Activated B cell treated with CpG ODN at 0.5 μM for 24 hours (primary cell): ENCODE measurements around the gene CDC42EP3. TPM values are rescaled to one million over a fixed set of nuclear protein-coding genes. Genes with fewer than 3 reads are reported as not detected.

Experiments
- ATAC-seq: fragments of 200-7000 bp; cut with Tn5 transposase; one replicate; pipeline ENCODE4 v1.10.0; 2021; ENCODE audit warnings: low read depth, mild to moderate bottlenecking, moderate library complexity
- CTCF ChIA-PET: fragments of 350-600 bp; sonication (Branson Sonifier 250); formaldehyde crosslinking; loops from one replicate; lab custom pipeline; 2021; ENCODE audit warnings: antibody characterized with exemption; lab: Charles Lee
- POLR2A ChIA-PET: fragments of 350-600 bp; sonication (Branson Sonifier 250); formaldehyde crosslinking; loops from one replicate; lab custom pipeline; 2021; ENCODE audit warnings: antibody characterized with exemption; lab: Charles Lee
- DNase-seq: peaks from one replicate; pipeline ENCODE4 v3.0.0; 2022
- H3K27ac Mint-ChIP-seq: one replicate; pipeline ENCODE4 v1.8.0; 2020; ENCODE audit warnings: mixed read lengths
- H3K27me3 Mint-ChIP-seq: one replicate; pipeline ENCODE4 v1.8.0; 2021; ENCODE audit warnings: mixed read lengths
- H3K36me3 Mint-ChIP-seq: one replicate; pipeline ENCODE4 v1.8.0; 2021; ENCODE audit warnings: low read depth, mixed read lengths
- H3K4me1 Mint-ChIP-seq: one replicate; pipeline ENCODE4 v1.8.0; 2021; ENCODE audit warnings: mixed read lengths
- H3K4me3 Mint-ChIP-seq: one replicate; pipeline ENCODE4 v1.8.0; 2020; ENCODE audit warnings: mild to moderate bottlenecking, mixed read lengths
- H3K9me3 Mint-ChIP-seq: one replicate; pipeline ENCODE4 v1.8.0; 2020; ENCODE audit warnings: mixed read lengths
- intact Hi-C: fragments of 100-400 bp; cut with micrococcal nuclease; formaldehyde crosslinking; loops from one replicate; pipeline ENCODE4 v1.15.1; 2024
- total RNA-seq: library from RNA; stranded (reverse); gene quantifications from 2 replicates; pipeline ENCODE4 v1.2.3, GENCODE V29; 2022
- TF ChIP-seq, protein P1 (sequence below): fragments of 200-600 bp; IDR thresholded peaks from one replicate; pipeline ENCODE4 v1.8.0; 2022; ENCODE audit warnings: antibody characterized with exemption, mild to moderate bottlenecking

CDC42EP3 gene
- total RNA-seq, 1 donor from 2014 or later: 33.2 TPM

DNA sequence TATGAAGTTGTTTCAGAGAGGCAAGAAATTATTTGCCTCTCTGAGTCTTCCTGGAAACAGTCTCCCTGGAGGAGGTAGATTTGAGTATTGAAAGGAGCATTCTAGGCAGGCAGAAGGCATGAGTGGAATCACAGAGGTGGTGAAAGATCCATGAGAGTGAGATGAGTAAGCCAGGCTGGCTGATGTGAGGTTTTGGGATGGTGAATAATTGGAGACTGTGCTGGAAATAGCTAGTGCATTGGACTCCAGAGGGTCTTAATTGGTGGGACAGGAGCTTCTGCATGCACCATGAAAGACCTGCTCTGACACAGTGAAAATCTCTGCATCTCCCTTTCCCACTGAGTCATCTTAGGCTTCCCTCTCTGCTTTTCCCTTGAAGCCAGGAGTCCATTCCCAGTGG lies 46.3 kb downstream of the CDC42EP3 start:
- DNase-seq (no peak), ATAC-seq (no peak)
- peak overlapping the region; percentile 89 for H3K27ac Mint-ChIP-seq
- no peaks in the 10 kb centered on the region for H3K27me3 Mint-ChIP-seq
- no peak overlapping the region for H3K4me3 Mint-ChIP-seq
- intact Hi-C loops: loop anchor here (2.0 kb wide), 1 partner anchor 46 kb away; the partner anchor contains the start of gene CDC42EP3
- CTCF ChIA-PET: interaction anchor here (1.7 to 3.4 kb wide), 3 partner anchors 24 to 210 kb away, joined by 3 to 10 read pairs (median 8); no protein-coding TSS in a partner anchor
- H3K4me1 Mint-ChIP-seq: peaks cover 64% of the 10 kb centered on the region
- no peaks in the 10 kb centered on the region for H3K36me3 Mint-ChIP-seq
- no peaks in the 10 kb centered on the region for H3K9me3 Mint-ChIP-seq
- POLR2A ChIA-PET: interaction anchor here (0.6 to 5.3 kb wide), 9 partner anchors 9 to 248 kb away, joined by 3 to 32 read pairs (median 4); partner anchors contain the start of gene CDC42EP3
- TF ChIP-seq, protein P1, sequence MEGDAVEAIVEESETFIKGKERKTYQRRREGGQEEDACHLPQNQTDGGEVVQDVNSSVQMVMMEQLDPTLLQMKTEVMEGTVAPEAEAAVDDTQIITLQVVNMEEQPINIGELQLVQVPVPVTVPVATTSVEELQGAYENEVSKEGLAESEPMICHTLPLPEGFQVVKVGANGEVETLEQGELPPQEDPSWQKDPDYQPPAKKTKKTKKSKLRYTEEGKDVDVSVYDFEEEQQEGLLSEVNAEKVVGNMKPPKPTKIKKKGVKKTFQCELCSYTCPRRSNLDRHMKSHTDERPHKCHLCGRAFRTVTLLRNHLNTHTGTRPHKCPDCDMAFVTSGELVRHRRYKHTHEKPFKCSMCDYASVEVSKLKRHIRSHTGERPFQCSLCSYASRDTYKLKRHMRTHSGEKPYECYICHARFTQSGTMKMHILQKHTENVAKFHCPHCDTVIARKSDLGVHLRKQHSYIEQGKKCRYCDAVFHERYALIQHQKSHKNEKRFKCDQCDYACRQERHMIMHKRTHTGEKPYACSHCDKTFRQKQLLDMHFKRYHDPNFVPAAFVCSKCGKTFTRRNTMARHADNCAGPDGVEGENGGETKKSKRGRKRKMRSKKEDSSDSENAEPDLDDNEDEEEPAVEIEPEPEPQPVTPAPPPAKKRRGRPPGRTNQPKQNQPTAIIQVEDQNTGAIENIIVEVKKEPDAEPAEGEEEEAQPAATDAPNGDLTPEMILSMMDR: no peak

DNA sequence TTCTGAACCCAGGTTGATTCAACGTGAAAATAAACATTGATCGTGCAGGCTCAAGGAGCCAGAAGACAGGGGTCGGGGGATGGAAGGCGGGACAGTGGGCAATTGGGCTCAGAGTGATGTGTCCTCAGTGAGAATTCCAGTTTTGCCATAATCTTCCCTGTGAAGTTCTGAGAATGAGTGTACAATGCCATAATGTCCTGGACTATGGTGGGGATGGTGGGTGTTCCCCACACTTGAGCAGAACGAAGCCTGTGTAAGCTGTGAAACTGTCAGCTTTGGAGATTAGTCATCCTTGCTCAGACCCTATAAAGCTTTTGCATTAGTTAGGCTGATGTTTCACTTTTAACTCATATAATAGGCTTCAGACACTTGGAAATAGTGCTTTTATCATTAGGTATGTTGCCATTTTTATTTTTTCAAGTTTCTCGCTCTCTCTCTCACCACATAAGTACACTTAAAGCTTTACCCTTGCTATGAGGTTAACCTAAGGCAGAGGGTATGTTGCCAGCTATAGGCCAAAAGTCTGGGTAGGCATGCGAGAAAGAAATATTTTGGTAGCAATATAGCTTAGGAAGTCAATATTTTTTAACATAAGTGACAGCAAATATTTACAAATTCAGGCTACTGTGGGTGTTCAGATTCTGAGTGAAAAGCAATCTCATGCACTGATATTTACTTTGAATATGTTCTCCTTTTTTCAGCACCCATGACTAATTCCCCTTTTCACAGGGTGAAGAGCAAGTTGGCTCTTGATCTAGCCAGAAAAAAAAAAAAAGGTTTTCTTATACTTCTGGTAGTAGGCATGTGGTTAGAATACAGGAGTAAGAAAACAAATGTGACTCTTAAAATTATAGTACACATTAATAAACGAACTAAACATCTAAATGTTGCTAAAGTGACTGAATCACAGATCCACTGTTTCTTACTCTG lies 47.2 kb downstream of the CDC42EP3 start:
- ChIA-PET CTCF (interaction anchor here (0.7 to 3.4 kb wide), 5 partner anchors 9 to 210 kb away, joined by 3 to 10 read pairs (median 3); no protein-coding TSS in a partner anchor), POLR2A (interaction anchor here (0.6 to 5.7 kb wide), 14 partner anchors 8 to 302 kb away, joined by 3 to 36 read pairs (median 4); partner anchors contain the start of gene CDC42EP3)
- Mint-ChIP-seq H3K4me3 (peak overlapping the region; percentile 64), H3K9me3 (no peaks in the 10 kb centered on the region), H3K27ac (peak overlapping the region; percentile 89), H3K27me3 (no peaks in the 10 kb centered on the region), H3K36me3 (no peaks in the 10 kb centered on the region), H3K4me1 (peaks cover 70% of the 10 kb centered on the region)
- TF ChIP-seq, protein P1: no peak
- intact Hi-C loops: loop anchor here (1.0 to 5.0 kb wide), 6 partner anchors 8 to 69 kb away; partner anchors contain the start of gene CDC42EP3
- DNase-seq (no peak), ATAC-seq (peak; percentile 82)

DNA sequence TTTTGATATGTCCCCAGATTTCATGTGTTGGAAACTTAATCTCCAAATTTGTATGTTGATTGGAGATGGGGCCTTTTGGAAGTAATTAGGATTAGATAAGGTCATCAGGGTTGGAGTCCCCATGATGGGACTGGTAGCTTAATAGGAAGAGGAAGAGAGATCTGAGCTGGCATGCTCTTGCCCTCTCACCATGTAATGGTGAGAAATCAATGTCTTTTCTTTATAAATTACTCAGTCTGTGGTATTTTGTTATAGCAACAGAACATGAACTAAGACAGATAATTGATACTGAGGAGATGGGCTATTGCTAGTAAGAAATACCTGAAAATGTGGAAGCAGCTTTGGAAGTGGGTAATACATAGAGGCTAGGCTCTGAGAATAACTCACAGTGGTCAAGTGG lies 48.0 kb downstream of the CDC42EP3 start:
- no peaks in the 10 kb centered on the region for H3K27me3 Mint-ChIP-seq
- DNase-seq (no peak), ATAC-seq (no peak)
- TF ChIP-seq, protein P1: no peak
- no peaks in the 10 kb centered on the region for H3K36me3 Mint-ChIP-seq
- peaks cover 71% of the 10 kb centered on the region for H3K4me1 Mint-ChIP-seq
- no peaks in the 10 kb centered on the region for H3K9me3 Mint-ChIP-seq
- POLR2A ChIA-PET: interaction anchor here (0.8 to 5.7 kb wide), 12 partner anchors 8 to 209 kb away, joined by 3 to 36 read pairs (median 5); partner anchors contain the start of gene CDC42EP3
- peak overlapping the region; percentile 89 for H3K27ac Mint-ChIP-seq
- intact Hi-C loops: loop anchor here (5.0 kb wide), 1 partner anchor 36 kb away; no protein-coding TSS in a partner anchor
- CTCF ChIA-PET: interaction anchor here (1.2 to 3.4 kb wide), 3 partner anchors 10 to 208 kb away, joined by 3 to 10 read pairs (median 3); no protein-coding TSS in a partner anchor
- H3K4me3 Mint-ChIP-seq: no peak overlapping the region

DNA sequence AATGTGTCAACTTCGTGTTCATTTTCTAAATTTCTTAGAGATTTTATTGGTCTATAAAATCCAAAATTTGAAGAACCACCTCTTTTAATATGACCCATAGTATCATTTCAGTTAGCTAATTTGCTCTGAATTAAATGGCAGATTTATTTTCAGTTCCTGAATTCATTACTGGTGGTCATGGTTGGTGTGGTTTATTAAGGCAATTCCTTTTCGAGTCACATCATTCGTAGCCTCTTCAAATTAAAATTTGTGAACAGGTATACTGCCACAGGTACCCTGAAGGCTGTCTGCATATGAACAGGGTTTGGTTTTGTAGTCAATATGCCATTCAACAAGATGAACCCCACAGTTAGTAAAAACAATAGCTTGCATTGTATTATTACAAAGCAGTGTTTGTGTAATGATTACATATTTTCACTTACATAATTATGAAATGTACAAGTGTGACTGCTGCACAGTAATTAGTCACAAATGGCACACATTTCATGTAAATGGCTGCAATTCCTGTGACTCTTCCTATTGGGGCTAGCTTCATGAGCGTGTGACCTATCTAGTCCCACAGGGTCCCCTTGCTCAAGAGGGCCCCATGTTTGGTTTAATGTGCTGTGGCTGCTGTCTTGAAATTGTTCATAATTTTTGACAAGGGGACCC lies 48.9 kb downstream of the CDC42EP3 start:
- TF ChIP-seq, protein P1: no peak
- no peaks in the 10 kb centered on the region for H3K9me3 Mint-ChIP-seq
- H3K4me1 Mint-ChIP-seq: peaks cover 79% of the 10 kb centered on the region
- H3K27me3 Mint-ChIP-seq: no peaks in the 10 kb centered on the region
- intact Hi-C loops: loop anchor here (5.0 kb wide), 1 partner anchor 35 kb away; no protein-coding TSS in a partner anchor
- CTCF ChIA-PET: interaction anchor here (1.2 to 3.4 kb wide), 3 partner anchors 10 to 208 kb away, joined by 3 to 10 read pairs (median 3); no protein-coding TSS in a partner anchor
- H3K36me3 Mint-ChIP-seq: no peaks in the 10 kb centered on the region
- H3K4me3 Mint-ChIP-seq: no peak overlapping the region
- ATAC-seq (no peak), DNase-seq (no peak)
- peak overlapping the region; percentile 89 for H3K27ac Mint-ChIP-seq
- POLR2A ChIA-PET: interaction anchor here (0.8 to 5.7 kb wide), 6 partner anchors 13 to 53 kb away, joined by 3 to 36 read pairs (median 18); partner anchors contain the start of gene CDC42EP3
